H1 (cell line): ENCODE results near the gene SLC66A1.

Experiments
- CEBPB ChIP-seq: IDR thresholded peaks from 2 replicates; pipeline ENCODE4 v1.6.1; 2012; ENCODE audit warnings: low read depth, low read length
- CREB1 ChIP-seq: IDR thresholded peaks from 2 replicates; pipeline ENCODE4 v1.6.1; 2012; ENCODE audit warnings: inconsistent platforms
- CTCF ChIP-seq, 3 experiments: IDR thresholded peaks; 1 replicate in 2 of 3; 2 replicates in 1 of 3; pipeline versions ENCODE4 v1.5.1 to v1.6.1; 2011; ENCODE audit warnings: low read length in 3 of 3, mild to moderate bottlenecking in 3 of 3, inconsistent platforms in 2 of 3, low read depth in 1 of 3, moderate library complexity in 1 of 3; ENCODE audit not compliant: insufficient read depth in 1 of 3; ENCODE audit errors: control extremely low read depth in 1 of 3
- HDAC6 ChIP-seq: IDR thresholded peaks from one replicate; pipeline ENCODE4 v1.7.1; 2012; ENCODE audit warnings: low read depth, mild to moderate bottlenecking, inconsistent platforms, low read length, moderate library complexity
- KDM1A ChIP-seq: fragments of 200-600, 300-600 bp; sonication (generic); IDR thresholded peaks from 2 replicates; pipeline ENCODE4 v1.7.1; 2016; ENCODE audit warnings: mild to moderate bottlenecking, low read length, borderline replicate concordance
- POLR2A ChIP-seq, 2 experiments: IDR thresholded peaks; 1 replicate in 1 of 2; 2 replicates in 1 of 2; pipeline ENCODE4 v1.6.1; 2011; ENCODE audit warnings: low read depth in 2 of 2, low read length in 2 of 2, mild to moderate bottlenecking in 2 of 2; ENCODE audit errors: control extremely low read depth in 1 of 2
- POLR2AphosphoS5 ChIP-seq: IDR thresholded peaks from 2 replicates; pipeline ENCODE4 v1.6.1; 2011; ENCODE audit warnings: low read depth, low read length

GRCh38 chr1:19329188-19329587, 17.1 kb downstream of the SLC66A1 start:
- TF ChIP-seq CTCF (IDR thresholded peaks at IDR 0.05; ENCODE audit: control extremely low read depth in 1 of 3, insufficient read depth in 1 of 3, low read depth in 1 of 3, low read length in 3 of 3) = no peak
- no peak for TF ChIP-seq POLR2A (IDR thresholded peaks at IDR 0.05; ENCODE audit: control extremely low read depth in 1 of 2, low read depth in 2 of 2, low read length in 2 of 2)
- TF ChIP-seq KDM1A = no peak
- TF ChIP-seq POLR2AphosphoS5 = no peak
- no peak for TF ChIP-seq CEBPB
- TF ChIP-seq HDAC6 = no peak
- no peak for TF ChIP-seq CREB1
